Glutamatergic neuron (in vitro differentiated cells): ENCODE results near the gene ELFN1. TPM values are rescaled to one million over a fixed set of nuclear protein-coding genes. Genes with fewer than 3 reads are reported as not detected.

Experiments used
- DNase-seq: peaks from one replicate; pipeline ENCODE4 v3.0.0; 2022
- H3K27ac Mint-ChIP-seq: one replicate; pipeline ENCODE4 v1.8.0; 2020; ENCODE audit warnings: mild to moderate bottlenecking, mixed read lengths, inconsistent platforms; ENCODE audit not compliant: unreplicated experiment
- H3K27me3 Mint-ChIP-seq: one replicate; pipeline ENCODE4 v1.8.0; 2020; ENCODE audit warnings: mild to moderate bottlenecking, moderate library complexity, mixed read lengths, inconsistent platforms; ENCODE audit not compliant: unreplicated experiment
- H3K36me3 Mint-ChIP-seq: one replicate; pipeline ENCODE4 v1.8.0; 2020; ENCODE audit warnings: mild to moderate bottlenecking, mixed read lengths, inconsistent platforms; ENCODE audit not compliant: unreplicated experiment
- H3K4me1 Mint-ChIP-seq: one replicate; pipeline ENCODE4 v1.8.0; 2020; ENCODE audit warnings: mild to moderate bottlenecking, low read depth, mixed read lengths, inconsistent platforms; ENCODE audit not compliant: unreplicated experiment
- H3K4me3 Mint-ChIP-seq: one replicate; pipeline ENCODE4 v1.8.0; 2020; ENCODE audit warnings: mild to moderate bottlenecking, mixed read lengths, inconsistent platforms; ENCODE audit not compliant: unreplicated experiment
- H3K9me3 Mint-ChIP-seq: one replicate; pipeline ENCODE4 v1.8.0; 2020; ENCODE audit warnings: mild to moderate bottlenecking, moderate library complexity, mixed read lengths, inconsistent platforms; ENCODE audit not compliant: unreplicated experiment
- CTCF ChIP-seq: fragments of 200-600 bp; sonication (generic); IDR thresholded peaks from one replicate; pipeline ENCODE4 v1.5.0; 2021; ENCODE audit not compliant: partially characterized antibody, unreplicated experiment
- total RNA-seq: library from RNA; stranded (reverse); fragmentation: NEBNext Ultra II Directional; extraction: Animal tissue kit (Norgen Biotek cat#: 25700); gene quantifications from one replicate; pipeline ENCODE4 v1.2.1, GENCODE V29; 2021; ENCODE audit not compliant: unreplicated experiment

The ELFN1 gene
- total RNA-seq, 1 donor from 2014 or later = 40.0 TPM

GRCh38 chr7:1679326-1679965, 9.4 kb downstream of the ELFN1 start:
- Mint-ChIP-seq H3K9me3 (peaks cover 15% of the 10 kb centered on the region), H3K27ac (no peak overlapping the region), H3K36me3 (peaks cover 28% of the 10 kb centered on the region), H3K4me1 (peaks cover 18% of the 10 kb centered on the region), H3K4me3 (no peak overlapping the region), H3K27me3 (peaks cover 3% of the 10 kb centered on the region)
- TF ChIP-seq CTCF = no peak
- no peak for DNase-seq

GRCh38 chr7:1679966-1680730, 10.1 kb downstream of the ELFN1 start:
- H3K36me3 Mint-ChIP-seq = peaks cover 33% of the 10 kb centered on the region
- peaks cover 17% of the 10 kb centered on the region for H3K4me1 Mint-ChIP-seq
- no peak overlapping the region for H3K4me3 Mint-ChIP-seq
- DNase-seq = no peak
- TF ChIP-seq CTCF = no peak
- peaks cover 17% of the 10 kb centered on the region for H3K9me3 Mint-ChIP-seq
- H3K27ac Mint-ChIP-seq = no peak overlapping the region
- H3K27me3 Mint-ChIP-seq = peaks cover 3% of the 10 kb centered on the region

- Mint-ChIP-seq H3K27me3 (peaks cover 3% of the 10 kb centered on the region), H3K9me3 (peaks cover 17% of the 10 kb centered on the region), H3K36me3 (peaks cover 35% of the 10 kb centered on the region), H3K4me1 (peaks cover 19% of the 10 kb centered on the region), H3K27ac (no peak overlapping the region), H3K4me3 (no peak overlapping the region)
- TF ChIP-seq CTCF = no peak
- DNase-seq = no peak
Observed at GRCh38 chr7:1681581-1681980, 11.5 kb downstream of the ELFN1 start.

GRCh38 chr7:1685000-1685624, 15.0 kb downstream of the ELFN1 start:
- peaks cover 9% of the 10 kb centered on the region for H3K9me3 Mint-ChIP-seq
- H3K27ac Mint-ChIP-seq = no peak overlapping the region
- DNase-seq = no peak
- peaks cover 35% of the 10 kb centered on the region for H3K36me3 Mint-ChIP-seq
- no peaks in the 10 kb centered on the region for H3K27me3 Mint-ChIP-seq
- TF ChIP-seq CTCF = no peak
- H3K4me3 Mint-ChIP-seq = no peak overlapping the region
- peaks cover 32% of the 10 kb centered on the region for H3K4me1 Mint-ChIP-seq
